Astrocyte (in vitro differentiated cells and primary cell): ENCODE results near the gene HOXA1.

Experiments
- CTCF ChIP-seq: IDR thresholded peaks from 2 replicates; pipeline ENCODE4 v1.5.1; 2011; ENCODE audit warnings: low read depth, mild to moderate bottlenecking, inconsistent platforms, low read length, moderate library complexity; ENCODE audit not compliant: insufficient read depth
- EZH2 ChIP-seq: IDR thresholded peaks from 2 replicates; pipeline ENCODE4 v1.6.1; 2012; ENCODE audit warnings: mild to moderate bottlenecking, low read length, inconsistent platforms; ENCODE audit not compliant: insufficient read depth

GRCh38 chr7:27082171-27082570 lies 13.6 kb downstream of the HOXA1 start:
- no peak for TF ChIP-seq CTCF
- no peak for TF ChIP-seq EZH2
